Sigmoid colon (tissue), 7 donors: Measurements from ENCODE around the gene TCOF1. TPM values are rescaled to one million over a fixed set of nuclear protein-coding genes. Genes with fewer than 3 reads are reported as not detected.

Experiments
- DNase-seq: peaks from one replicate; pipeline ENCODE4 v3.0.0-alpha.2; 2019
- H3K27ac ChIP-seq, 4 donors: fragments of 200-600 bp; sonication (generic); one replicate each; pipeline ENCODE4 v1.5.1; 2016 to 2019; ENCODE audit warnings: mild to moderate bottlenecking in 1 of 4
- H3K27me3 ChIP-seq, 3 donors: fragments of 200-600 bp; sonication (generic); one replicate each; pipeline ENCODE4 v1.5.1; 2019; ENCODE audit warnings: mild to moderate bottlenecking in 1 of 3
- H3K36me3 ChIP-seq, 4 donors: fragments of 200-600 bp; sonication (generic); one replicate each; pipeline ENCODE4 v1.5.1; 2016 to 2019
- H3K4me1 ChIP-seq, 4 donors: fragments of 200-600 bp; sonication (generic); one replicate each; pipeline ENCODE4 v1.5.1; 2017 to 2019
- H3K4me3 ChIP-seq, 4 donors: fragments of 200-600 bp; sonication (generic); one replicate each; pipeline ENCODE4 v1.5.1; 2017 to 2019; ENCODE audit warnings: mild to moderate bottlenecking in 2 of 4, moderate library complexity in 1 of 4
- H3K9me3 ChIP-seq, 4 donors: fragments of 200-600 bp in 3 of 4; sonication (generic) in 3 of 4; one replicate each; pipeline versions ENCODE4 v1.5.1 to v1.6.1; 2013 to 2019
- EP300 ChIP-seq, 4 donors: sonication (generic); formaldehyde crosslinking; IDR thresholded peaks; one replicate each; pipeline ENCODE4 v1.6.1; 2017; ENCODE audit warnings: antibody characterized with exemption in 4 of 4
- POLR2A ChIP-seq, 2 donors: fragments of 450-650 bp; IDR thresholded peaks; one replicate each; pipeline ENCODE4 v1.6.1; 2016; ENCODE audit warnings: antibody characterized with exemption in 2 of 2, mild to moderate bottlenecking in 2 of 2, moderate library complexity in 2 of 2
- POLR2AphosphoS5 ChIP-seq, 4 donors: sonication (generic); formaldehyde crosslinking; IDR thresholded peaks; one replicate each; pipeline ENCODE4 v1.6.1; 2017; ENCODE audit warnings: antibody characterized with exemption in 4 of 4
- WGBS, 2 donors: extraction: QIAGEN DNeasy Blood & Tissue Kit; methylation state at CpG; one replicate each; pipeline ENCODE4 v1.1.7; 2013; 5-methylcytosine and 5-hydroxymethylcytosine counted together
- intact Hi-C: fragments of 100-400 bp; cut with DNase I; formaldehyde crosslinking; loops from one replicate; pipeline ENCODE4 v1.15.1; 2023
- polyA plus RNA-seq, 3 donors: library from polyadenylated mRNA; stranded (reverse); fragments of 200-250 nt; gene quantifications; one replicate each; pipeline ENCODE4 v1.2.3, GENCODE V29; 2013
- total RNA-seq, 4 donors: library from RNA; depleted of rRNA; stranded (reverse); fragments of >200 nt; gene quantifications; one replicate each; pipeline ENCODE4 v1.1.0, GENCODE V29; 2016
- TF ChIP-seq, protein P1 (sequence below), 4 experiments: fragments of 450-650 bp in 3 of 4; fragments of 200-600 bp in 1 of 4; IDR thresholded peaks; one replicate each; pipeline ENCODE4 v1.5.1; 2016 to 2019; ENCODE audit warnings: antibody characterized with exemption in 4 of 4, mild to moderate bottlenecking in 3 of 4, moderate library complexity in 2 of 4
- donor health status: healthy with polysubstance abuse.
- donor health status: Bipolar disorder and iron deficiency.
- donor health status: healthy.

Gene TCOF1
- total and polyA plus RNA-seq, 7 donors: 5.4 to 28.1 (median 20.0) TPM

DNA sequence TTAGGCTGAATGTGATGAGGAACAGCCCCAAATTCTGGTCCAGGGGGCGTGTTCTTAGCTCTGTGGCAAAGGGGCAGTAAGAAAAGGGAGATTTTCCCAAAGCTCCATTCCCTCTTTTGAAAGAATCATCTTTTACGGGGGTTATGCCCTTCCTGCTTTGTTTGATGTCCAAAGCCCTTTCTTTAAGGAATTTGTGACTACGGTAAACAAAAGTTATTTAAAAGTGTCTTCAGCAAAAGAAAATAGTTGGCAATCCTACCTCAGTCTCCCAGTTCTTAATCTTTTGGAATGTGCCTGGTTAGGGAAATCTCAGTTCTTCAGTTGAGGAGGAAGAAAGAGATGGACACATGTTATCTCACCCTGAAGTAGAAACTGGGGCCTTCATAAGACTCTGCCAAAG lies 30.4 kb upstream of the TCOF1 start:
- Histone ChIP-seq H3K27ac (no peak overlapping the region), H3K4me3 (no peak overlapping the region), H3K27me3 (no peaks in the 10 kb centered on the region), H3K36me3 (no peaks in the 10 kb centered on the region), H3K4me1 (no peaks in the 10 kb centered on the region), H3K9me3 (no peaks in the 10 kb centered on the region)
- no peak for DNase-seq
- intact Hi-C loops: no loop called here
- 68 to 76% methylated on average over 3 of the region's 3 CpGs for WGBS, 2 donors
- TF ChIP-seq EP300 (IDR thresholded peaks at IDR 0.05) (no peak), POLR2A (IDR thresholded peaks at IDR 0.05) (no peak), POLR2AphosphoS5 (IDR thresholded peaks at IDR 0.05) (no peak)
- TF ChIP-seq, protein P1, sequence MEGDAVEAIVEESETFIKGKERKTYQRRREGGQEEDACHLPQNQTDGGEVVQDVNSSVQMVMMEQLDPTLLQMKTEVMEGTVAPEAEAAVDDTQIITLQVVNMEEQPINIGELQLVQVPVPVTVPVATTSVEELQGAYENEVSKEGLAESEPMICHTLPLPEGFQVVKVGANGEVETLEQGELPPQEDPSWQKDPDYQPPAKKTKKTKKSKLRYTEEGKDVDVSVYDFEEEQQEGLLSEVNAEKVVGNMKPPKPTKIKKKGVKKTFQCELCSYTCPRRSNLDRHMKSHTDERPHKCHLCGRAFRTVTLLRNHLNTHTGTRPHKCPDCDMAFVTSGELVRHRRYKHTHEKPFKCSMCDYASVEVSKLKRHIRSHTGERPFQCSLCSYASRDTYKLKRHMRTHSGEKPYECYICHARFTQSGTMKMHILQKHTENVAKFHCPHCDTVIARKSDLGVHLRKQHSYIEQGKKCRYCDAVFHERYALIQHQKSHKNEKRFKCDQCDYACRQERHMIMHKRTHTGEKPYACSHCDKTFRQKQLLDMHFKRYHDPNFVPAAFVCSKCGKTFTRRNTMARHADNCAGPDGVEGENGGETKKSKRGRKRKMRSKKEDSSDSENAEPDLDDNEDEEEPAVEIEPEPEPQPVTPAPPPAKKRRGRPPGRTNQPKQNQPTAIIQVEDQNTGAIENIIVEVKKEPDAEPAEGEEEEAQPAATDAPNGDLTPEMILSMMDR (IDR thresholded peaks at IDR 0.05): no peak

DNA sequence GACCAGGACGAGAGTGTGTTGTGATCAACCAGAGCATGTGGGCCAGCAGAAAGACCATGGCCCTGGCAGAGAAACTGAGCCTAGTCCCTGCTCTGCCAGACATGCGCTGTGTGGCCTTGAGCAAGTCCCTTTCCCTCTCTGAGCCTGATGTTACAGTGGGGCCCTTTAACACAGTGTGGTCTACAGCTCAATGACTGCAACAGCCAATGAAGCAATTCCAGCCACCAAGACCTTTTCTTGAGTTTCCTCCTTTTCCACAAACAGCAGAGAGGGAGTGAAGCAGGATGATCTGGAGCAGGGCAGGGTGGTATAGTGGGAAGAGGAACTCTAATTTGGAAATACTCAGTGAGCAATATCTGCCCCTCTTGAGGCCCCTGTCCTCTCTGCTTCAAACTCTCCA lies 29.0 kb upstream of the TCOF1 start:
- intact Hi-C loops: no loop called here
- H3K9me3 ChIP-seq: no peaks in the 10 kb centered on the region
- no peaks in the 10 kb centered on the region for H3K36me3 ChIP-seq
- no peak for DNase-seq
- TF ChIP-seq, protein P1 (IDR thresholded peaks at IDR 0.05): no peak
- no peak for TF ChIP-seq POLR2A (IDR thresholded peaks at IDR 0.05)
- TF ChIP-seq EP300 (IDR thresholded peaks at IDR 0.05): no peak
- no peak for TF ChIP-seq POLR2AphosphoS5 (IDR thresholded peaks at IDR 0.05)
- no peak overlapping the region for H3K4me3 ChIP-seq
- WGBS, 2 donors: 92 to 95% methylated on average over 2 of the region's 2 CpGs
- no peaks in the 10 kb centered on the region for H3K4me1 ChIP-seq
- no peaks in the 10 kb centered on the region for H3K27me3 ChIP-seq
- H3K27ac ChIP-seq: no peak overlapping the region

DNA sequence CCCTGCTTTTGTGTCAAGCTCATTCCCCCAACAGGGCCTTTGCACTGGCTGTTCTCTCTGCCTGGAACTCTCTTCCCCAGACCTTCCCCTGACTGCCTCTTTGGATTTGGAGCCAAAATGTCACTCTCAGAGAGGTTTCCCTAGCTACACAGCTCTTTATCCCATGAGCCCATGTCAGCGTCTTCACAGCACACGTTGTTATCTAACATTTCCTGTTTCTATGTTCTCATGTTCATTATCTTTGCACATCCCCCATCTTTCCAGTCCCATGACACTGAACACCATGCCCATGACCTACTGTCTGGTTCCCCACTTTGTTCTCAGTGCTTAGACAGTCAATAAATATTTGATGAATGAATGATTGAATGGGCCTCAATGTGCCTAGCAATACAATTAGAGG lies 28.5 kb upstream of the TCOF1 start:
- WGBS, 2 donors: 65 to 74% methylated on average over 2 of the region's 2 CpGs
- no peak overlapping the region for H3K27ac ChIP-seq
- no peak overlapping the region for H3K4me3 ChIP-seq
- no peaks in the 10 kb centered on the region for H3K27me3 ChIP-seq
- H3K9me3 ChIP-seq: no peaks in the 10 kb centered on the region
- H3K36me3 ChIP-seq: no peaks in the 10 kb centered on the region
- no peak for DNase-seq
- TF ChIP-seq POLR2AphosphoS5 (IDR thresholded peaks at IDR 0.05): no peak
- TF ChIP-seq, protein P1 (IDR thresholded peaks at IDR 0.05): no peak
- TF ChIP-seq EP300 (IDR thresholded peaks at IDR 0.05): no peak
- TF ChIP-seq POLR2A (IDR thresholded peaks at IDR 0.05): no peak
- H3K4me1 ChIP-seq: no peaks in the 10 kb centered on the region
- intact Hi-C loops: no loop called here

DNA sequence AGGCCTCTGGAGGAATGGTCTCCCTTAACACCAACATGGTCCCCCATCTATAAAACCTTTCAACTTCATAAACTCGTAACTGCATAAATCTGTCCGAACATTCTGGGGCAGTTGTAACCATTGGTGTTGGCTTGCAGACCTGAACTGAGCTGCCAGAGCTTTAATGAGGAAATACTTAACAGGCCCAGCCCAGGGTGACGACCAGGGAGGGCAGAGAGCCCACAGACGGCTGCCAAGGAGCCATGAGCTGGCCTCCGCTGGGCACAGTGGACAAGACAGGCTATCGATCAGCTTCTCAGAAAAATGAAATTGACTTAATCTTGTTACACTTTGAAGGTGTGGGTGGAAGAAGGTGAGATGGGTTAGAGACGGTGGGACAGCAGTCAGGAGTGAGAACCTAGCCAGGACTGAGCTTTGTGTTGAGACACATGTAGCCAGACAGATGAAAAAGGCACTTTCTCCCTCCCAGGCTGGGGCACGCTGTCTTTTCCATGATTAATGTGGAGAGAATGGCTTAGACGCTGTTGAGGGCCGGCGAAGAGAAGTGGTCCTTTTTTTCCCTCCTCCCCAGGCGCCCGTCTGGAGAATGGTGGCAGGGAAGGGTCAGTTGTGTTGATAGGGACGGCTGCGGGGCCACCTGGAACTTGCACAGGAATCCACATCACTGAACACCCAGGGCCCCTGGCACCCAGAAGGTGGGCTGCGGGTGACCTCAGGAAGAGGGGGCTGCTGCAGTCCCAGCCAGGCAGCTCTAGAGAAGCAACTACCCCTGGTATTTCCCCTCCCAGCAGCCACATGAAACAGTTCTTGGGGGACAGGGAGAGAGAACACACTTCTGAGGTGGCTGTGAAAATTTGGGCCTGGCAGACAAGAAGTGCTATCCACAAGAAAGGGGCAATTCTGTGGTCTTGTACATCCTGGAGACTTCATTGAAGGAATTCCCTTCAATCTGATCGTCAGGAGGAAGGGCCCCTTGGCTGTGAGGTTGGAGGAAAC lies 27.3 kb upstream of the TCOF1 start:
- H3K4me1 ChIP-seq: no peaks in the 10 kb centered on the region
- TF ChIP-seq, protein P1 (IDR thresholded peaks at IDR 0.05): no peak
- no peak for TF ChIP-seq EP300 (IDR thresholded peaks at IDR 0.05)
- TF ChIP-seq POLR2A (IDR thresholded peaks at IDR 0.05): no peak
- TF ChIP-seq POLR2AphosphoS5 (IDR thresholded peaks at IDR 0.05): no peak
- H3K9me3 ChIP-seq: no peaks in the 10 kb centered on the region
- no peak for DNase-seq
- no peak overlapping the region for H3K4me3 ChIP-seq
- intact Hi-C loops: no loop called here
- no peak overlapping the region for H3K27ac ChIP-seq
- no peaks in the 10 kb centered on the region for H3K27me3 ChIP-seq
- 85 to 89% methylated on average over 17 of the region's 17 CpGs for WGBS, 2 donors
- H3K36me3 ChIP-seq: no peaks in the 10 kb centered on the region
